HepG2 (cell line): ENCODE results near the gene TSPAN5.

ENCODE experiments used
- JUN ChIP-seq: sonication (generic); formaldehyde crosslinking; IDR thresholded peaks from 2 replicates; pipeline ENCODE4 v1.4.0; 2020; ENCODE audit warnings: mild to moderate bottlenecking, missing genetic modification reagents
- NR2C2 ChIP-seq: sonication (generic); formaldehyde crosslinking; IDR thresholded peaks from 2 replicates; pipeline ENCODE4 v1.4.0; 2020; ENCODE audit warnings: missing genetic modification reagents, mild to moderate bottlenecking, moderate library complexity, borderline replicate concordance
- POLR2A ChIP-seq, 2 experiments: IDR thresholded peaks; 2 replicates each; pipeline ENCODE4 v1.6.1; 2011; ENCODE audit warnings: low read depth in 2 of 2, low read length in 2 of 2, mild to moderate bottlenecking in 1 of 2, moderate library complexity in 1 of 2; ENCODE audit not compliant: insufficient read depth in 1 of 2
- REST ChIP-seq, 2 experiments: IDR thresholded peaks; 2 replicates each; pipeline ENCODE4 v1.6.1; 2011 to 2012; ENCODE audit warnings: low read length in 2 of 2, borderline replicate concordance in 1 of 2, low read depth in 1 of 2, mild to moderate bottlenecking in 1 of 2, moderate library complexity in 1 of 2
- STAT5B ChIP-seq: sonication (generic); formaldehyde crosslinking; IDR thresholded peaks from 2 replicates; pipeline ENCODE4 v1.4.0; 2020; ENCODE audit warnings: missing genetic modification reagents
- ZNF547 ChIP-seq: sonication (generic); formaldehyde crosslinking; IDR thresholded peaks from 2 replicates; pipeline ENCODE4 v1.5.1; 2020; ENCODE audit warnings: mild to moderate bottlenecking, missing genetic modification reagents
- ZNF577 ChIP-seq: sonication (generic); formaldehyde crosslinking; IDR thresholded peaks from 2 replicates; pipeline ENCODE4 v1.4.0; 2020; ENCODE audit warnings: mild to moderate bottlenecking, low read depth, missing genetic modification reagents, borderline replicate concordance
- ZNF580 ChIP-seq: IDR thresholded peaks from 2 replicates; pipeline ENCODE4 v1.6.1; 2016; ENCODE audit warnings: low read depth, borderline replicate concordance
- ZNF644 ChIP-seq: IDR thresholded peaks from 2 replicates; pipeline ENCODE4 v1.6.1; 2016; ENCODE audit warnings: low read depth

- TF ChIP-seq REST (IDR thresholded peaks at IDR 0.05; ENCODE audit: borderline replicate concordance in 1 of 2, low read depth in 1 of 2, low read length in 2 of 2) (no peak), ZNF577 (CRISPR knock-in tag) (no peak), JUN (CRISPR knock-in tag) (no peak), STAT5B (CRISPR knock-in tag) (no peak), ZNF580 (CRISPR knock-in tag) (no peak), NR2C2 (no peak), ZNF547 (CRISPR knock-in tag) (no peak), ZNF644 (CRISPR knock-in tag) (no peak), POLR2A (IDR thresholded peaks at IDR 0.05; ENCODE audit: insufficient read depth in 1 of 2, low read depth in 2 of 2, low read length in 2 of 2) (no peak)
These were observed 185.4 kb downstream of the TSPAN5 start for GRCh38 chr4:98473046-98473445.
